GM19328 (cell line): ENCODE results near the gene MRAP.
"Not testable (repeated sequence)": the region's sequence is repeated elsewhere in the genome, so short reads cannot be mapped to it uniquely, and the experiment has no call there.

ENCODE experiments used
- ATAC-seq: cut with Tn5 transposase; IDR thresholded peaks from one replicate; pipeline ENCODE4 v1.9.1; 2021; ENCODE audit warnings: mild to moderate bottlenecking, moderate library complexity; ENCODE audit not compliant: unreplicated experiment

The MRAP gene

GRCh38 chr21:32299695-32300094 is 1.0 kb downstream of the MRAP start:
- no peak for ATAC-seq

GRCh38 chr21:32300117-32300681 is 1.5 kb downstream of the MRAP start:
- no peak for ATAC-seq

DNA sequence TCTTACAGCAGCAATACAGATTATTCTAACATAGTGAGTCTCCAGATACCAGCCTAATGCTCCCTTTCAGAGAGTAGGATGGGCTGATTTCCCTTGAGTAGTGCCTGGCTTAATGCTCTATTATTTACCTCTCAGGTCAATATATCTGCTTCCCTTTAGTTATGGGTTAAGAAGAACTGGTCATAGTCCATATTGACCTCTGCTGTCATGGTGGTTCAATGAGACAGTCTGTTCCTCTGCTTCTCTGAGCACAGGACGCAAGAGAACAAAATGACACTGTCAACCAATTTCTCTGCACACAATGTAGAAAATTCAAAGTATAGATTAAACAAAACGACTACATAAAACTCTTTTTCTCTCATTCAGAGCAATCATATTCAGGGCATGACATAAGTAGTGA is 2.9 kb downstream of the MRAP start:
- no peak for ATAC-seq

- ATAC-seq, result no peak
These were observed 3.9 kb downstream of the MRAP start for GRCh38 chr21:32302560-32302959.

- no peak for ATAC-seq
These were observed 4.7 kb downstream of the MRAP start for GRCh38 chr21:32303385-32303784.

- no peak for ATAC-seq
These were observed 6.3 kb downstream of the MRAP start for GRCh38 chr21:32304998-32305397.

- ATAC-seq, result no peak
These were observed 7.5 kb downstream of the MRAP start for GRCh38 chr21:32306021-32306780.

GRCh38 chr21:32307706-32308105 is 9.1 kb downstream of the MRAP start:
- ATAC-seq, result no peak

- no peak for ATAC-seq
These were observed 10.0 kb downstream of the MRAP start for GRCh38 chr21:32308696-32309095.

- no peak for ATAC-seq
These were observed 11.3 kb downstream of the MRAP start for GRCh38 chr21:32309906-32310460.

GRCh38 chr21:32310976-32311375 is 12.3 kb downstream of the MRAP start:
- ATAC-seq, result not testable (repeated sequence)

GRCh38 chr21:32311621-32312020 is 13.0 kb downstream of the MRAP start:
- no peak for ATAC-seq

DNA sequence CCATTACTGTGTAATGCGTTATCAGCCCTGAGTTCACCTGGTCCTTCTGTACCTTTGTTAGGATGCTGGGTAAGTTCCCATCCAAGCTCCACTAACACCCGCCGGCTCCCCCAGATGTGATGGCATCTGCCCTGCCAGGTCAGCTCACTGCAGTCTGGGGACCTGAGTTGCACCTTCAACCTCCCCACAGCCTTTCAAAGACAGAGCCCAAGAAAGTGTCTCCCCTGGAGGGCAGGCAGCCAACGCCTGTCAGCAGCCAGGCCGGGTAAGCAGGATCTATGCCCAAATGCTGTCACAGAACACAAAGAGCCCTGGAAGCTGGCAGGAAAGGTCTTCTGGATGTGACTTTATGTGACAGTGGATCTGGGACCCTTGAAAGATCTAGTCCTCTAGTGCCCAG is 13.7 kb downstream of the MRAP start:
- ATAC-seq, result no peak

DNA sequence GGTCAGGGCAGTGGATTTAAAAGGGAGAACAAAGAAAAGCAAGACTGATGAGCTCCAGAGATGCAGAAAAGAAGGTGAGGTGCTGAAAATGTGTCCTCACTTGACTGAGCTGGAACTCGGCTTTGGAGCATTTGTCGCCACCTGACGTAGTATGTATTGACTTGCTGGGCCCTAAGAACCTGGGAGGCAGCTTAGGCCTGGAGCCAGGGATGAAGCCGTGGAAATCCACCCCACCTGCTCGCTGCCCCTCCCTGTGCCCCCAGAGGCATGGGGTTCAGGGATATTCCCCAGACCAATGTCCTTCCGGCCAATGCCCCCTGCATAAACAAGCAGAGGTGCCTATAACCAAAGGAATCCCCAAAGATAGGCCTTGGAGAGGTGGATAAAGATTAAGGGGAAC is 14.3 kb downstream of the MRAP start:
- no peak for ATAC-seq

DNA sequence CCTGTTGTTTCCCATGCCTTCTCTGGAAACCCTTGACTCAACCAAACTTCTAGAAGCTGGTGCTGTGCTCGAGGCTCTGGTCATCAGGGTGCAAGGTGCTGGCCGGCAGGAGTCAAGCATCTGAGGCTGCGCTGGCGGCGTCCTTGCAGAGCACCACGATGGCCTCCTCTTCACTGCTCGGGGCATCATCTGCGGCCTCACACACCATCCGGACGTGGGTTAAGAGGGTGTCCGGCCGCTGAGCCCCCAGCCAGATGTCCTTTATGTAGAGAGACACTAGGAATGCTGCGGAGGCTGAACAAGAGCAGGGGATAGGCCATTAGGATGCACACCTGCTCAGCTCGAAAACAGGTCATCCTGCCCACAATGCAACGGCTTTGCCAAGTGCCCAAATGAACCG is 16.2 kb downstream of the MRAP start:
- ATAC-seq, result no peak

GRCh38 chr21:32315511-32316281 is 17.0 kb downstream of the MRAP start:
- ATAC-seq, result no peak

DNA sequence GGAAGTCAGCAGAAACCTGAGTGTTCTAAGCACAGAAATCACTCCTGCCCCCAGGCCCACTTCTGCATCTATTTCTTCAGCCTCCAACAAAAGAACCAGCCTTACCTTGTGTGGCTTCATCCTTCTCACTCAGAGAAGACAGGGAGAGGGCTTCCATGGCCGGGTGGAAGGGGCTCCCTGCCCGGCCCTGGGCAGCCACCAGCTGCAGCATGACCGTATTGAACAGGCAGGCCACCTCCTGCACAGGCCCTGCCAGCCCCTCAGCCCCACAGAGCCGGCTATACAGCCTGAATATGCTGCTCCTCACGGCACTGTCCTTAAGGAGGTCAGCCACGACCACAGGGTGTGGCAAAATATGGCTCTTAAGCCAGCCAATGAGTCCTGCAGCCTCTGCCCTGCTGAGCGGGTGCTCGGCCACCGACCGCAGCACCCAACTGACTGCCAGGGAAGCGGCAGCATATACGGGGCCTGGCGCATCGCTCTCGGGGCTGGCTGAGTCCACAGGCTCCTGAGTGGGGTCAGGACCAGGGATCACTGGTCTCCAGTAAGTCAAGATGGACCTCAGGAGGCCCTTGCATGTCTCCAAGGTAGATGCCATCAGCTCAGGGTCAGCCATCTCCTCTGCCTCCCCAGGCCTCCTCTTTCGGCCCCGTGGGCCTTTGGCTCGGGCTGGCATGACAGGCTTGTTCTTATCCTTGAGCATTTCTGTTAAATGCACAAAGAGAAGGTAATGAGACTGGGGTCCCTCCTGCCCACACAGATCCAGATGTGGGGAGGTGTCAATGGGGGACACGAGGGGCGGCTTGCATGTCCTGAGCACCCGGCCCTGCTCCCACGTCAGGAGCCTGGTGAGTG is 17.9 kb downstream of the MRAP start:
- no peak for ATAC-seq

- ATAC-seq, result no peak
These were observed 19.1 kb downstream of the MRAP start for GRCh38 chr21:32317726-32318125.

DNA sequence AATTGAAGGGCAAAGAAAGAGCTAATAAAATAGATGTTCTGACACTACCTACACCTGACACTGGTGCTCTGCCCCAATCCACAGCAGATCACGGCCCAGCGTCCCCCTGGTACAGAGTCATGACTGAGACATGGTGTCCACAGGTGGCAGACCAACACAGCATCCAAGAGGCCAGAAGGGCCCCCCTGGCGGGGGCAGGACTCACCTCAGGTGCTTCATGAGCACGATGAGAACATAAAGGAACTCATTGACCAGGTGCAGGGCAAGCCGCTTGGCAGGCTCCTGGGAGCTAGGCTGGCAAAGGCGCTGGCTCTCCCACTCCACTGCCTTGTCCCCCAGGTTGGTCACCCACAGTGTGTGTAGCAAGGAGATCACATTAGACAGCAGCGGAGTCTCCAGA is 20.4 kb downstream of the MRAP start:
- ATAC-seq, result no peak

GRCh38 chr21:32320059-32320458 is 21.4 kb downstream of the MRAP start:
- ATAC-seq, result no peak

- no peak for ATAC-seq
These were observed 22.1 kb downstream of the MRAP start for GRCh38 chr21:32320726-32321125.
